Measurements from ENCODE around the gene SLAMF6.
"Not testable (repeated sequence)": the region's sequence is repeated elsewhere in the genome, so short reads cannot be mapped to it uniquely, and the experiment has no call there.

SLAMF6 gene

DNA sequence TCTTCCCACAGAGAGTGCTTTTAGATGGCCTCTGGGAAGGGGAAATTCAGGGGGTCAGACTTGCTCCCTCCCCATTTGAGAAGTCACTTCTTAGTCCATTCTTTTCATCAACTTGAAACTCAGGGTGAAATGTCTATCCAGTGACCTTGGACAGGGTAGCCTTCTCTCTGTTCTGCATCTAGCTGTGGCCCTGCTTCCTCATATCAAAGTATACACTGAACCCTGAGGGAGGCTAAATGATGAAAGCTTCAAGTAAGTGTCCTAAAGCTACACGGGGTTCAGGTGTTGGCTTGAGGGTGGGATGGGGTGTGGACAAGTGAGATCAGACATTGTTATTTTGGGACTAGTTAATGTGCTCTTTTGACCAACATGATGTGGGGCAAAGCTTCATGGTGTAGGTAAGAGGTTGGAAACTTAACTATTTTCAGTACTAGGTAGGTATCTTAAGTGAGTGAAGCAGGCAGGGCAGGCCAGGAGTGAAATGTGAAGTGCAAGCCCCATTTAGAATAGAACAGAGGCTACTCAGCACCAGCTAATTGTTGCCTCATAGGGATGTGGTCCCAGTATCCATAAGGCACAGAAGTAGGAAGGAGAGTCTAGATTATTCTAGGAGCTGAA lies 41.0 kb downstream of the SLAMF6 start:
- Histone ChIP-seq H3K9me3 (replicated peaks; ENCODE audit: insufficient read depth, low read length) (no peaks in the 10 kb centered on the region), H3K27me3 (replicated peaks; ENCODE audit: insufficient read depth, low read length) (no peaks in the 10 kb centered on the region)

DNA sequence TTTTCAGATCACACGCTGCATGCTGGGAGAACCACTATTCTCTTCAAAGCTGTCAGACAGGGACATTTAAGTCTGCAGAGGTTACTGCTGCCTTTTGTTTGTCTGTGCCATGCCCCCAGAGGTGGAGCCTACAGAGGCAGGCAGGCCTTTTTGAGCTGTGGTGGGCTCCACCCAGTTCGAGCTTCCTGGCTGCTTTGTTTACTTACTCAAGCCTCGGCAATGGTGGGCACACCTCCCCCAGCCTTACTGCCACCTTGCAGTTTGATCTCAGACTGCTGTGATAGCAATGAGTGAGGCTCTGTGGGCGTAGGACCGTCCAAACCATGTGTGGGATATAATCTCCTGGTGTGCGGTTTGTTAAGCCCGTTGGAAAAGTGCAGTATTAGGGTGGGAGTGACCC lies 42.3 kb downstream of the SLAMF6 start:
- not testable (repeated sequence) for H3K4me3 ChIP-seq (ENCODE audit: low read length); H3F3A ChIP-seq (ENCODE audit: insufficient read depth, low read length); H3K27ac ChIP-seq (ENCODE audit: low read length); H3K27me3 ChIP-seq (replicated peaks; ENCODE audit: insufficient read depth, low read length); H2AFZ ChIP-seq (ENCODE audit: low read length); H3K79me2 ChIP-seq (ENCODE audit: low read length); DNase-seq; H3K9me2 ChIP-seq (replicated peaks; ENCODE audit: insufficient read depth, low read length); H3K9me3 ChIP-seq (replicated peaks; ENCODE audit: insufficient read depth, low read length); H3K36me3 ChIP-seq (replicated peaks; ENCODE audit: insufficient read depth, low read length); H3K4me2 ChIP-seq (ENCODE audit: low read depth, low read length); H3K9ac ChIP-seq (ENCODE audit: low read length); H3K4me1 ChIP-seq (ENCODE audit: low read length); H4K20me1 ChIP-seq (ENCODE audit: insufficient read depth, low read length)

More for the DNA sequence above, 41.0 kb downstream of the SLAMF6 start:
- no peak for TF ChIP-seq EZH2phosphoT487 (IDR thresholded peaks at IDR 0.05; ENCODE audit: low read length)
- TF ChIP-seq, protein P1, sequence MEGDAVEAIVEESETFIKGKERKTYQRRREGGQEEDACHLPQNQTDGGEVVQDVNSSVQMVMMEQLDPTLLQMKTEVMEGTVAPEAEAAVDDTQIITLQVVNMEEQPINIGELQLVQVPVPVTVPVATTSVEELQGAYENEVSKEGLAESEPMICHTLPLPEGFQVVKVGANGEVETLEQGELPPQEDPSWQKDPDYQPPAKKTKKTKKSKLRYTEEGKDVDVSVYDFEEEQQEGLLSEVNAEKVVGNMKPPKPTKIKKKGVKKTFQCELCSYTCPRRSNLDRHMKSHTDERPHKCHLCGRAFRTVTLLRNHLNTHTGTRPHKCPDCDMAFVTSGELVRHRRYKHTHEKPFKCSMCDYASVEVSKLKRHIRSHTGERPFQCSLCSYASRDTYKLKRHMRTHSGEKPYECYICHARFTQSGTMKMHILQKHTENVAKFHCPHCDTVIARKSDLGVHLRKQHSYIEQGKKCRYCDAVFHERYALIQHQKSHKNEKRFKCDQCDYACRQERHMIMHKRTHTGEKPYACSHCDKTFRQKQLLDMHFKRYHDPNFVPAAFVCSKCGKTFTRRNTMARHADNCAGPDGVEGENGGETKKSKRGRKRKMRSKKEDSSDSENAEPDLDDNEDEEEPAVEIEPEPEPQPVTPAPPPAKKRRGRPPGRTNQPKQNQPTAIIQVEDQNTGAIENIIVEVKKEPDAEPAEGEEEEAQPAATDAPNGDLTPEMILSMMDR (IDR thresholded peaks at IDR 0.05; ENCODE audit: low read length): no peak
- TF ChIP-seq EZH2 (optimal IDR thresholded peaks at IDR 0.05; ENCODE audit: low read depth, low read length): no peak
- Histone ChIP-seq H2AFZ (ENCODE audit: low read length) (no peak overlapping the region), H3F3A (ENCODE audit: insufficient read depth, low read length) (no peaks in the 10 kb centered on the region), H3K4me2 (ENCODE audit: low read depth, low read length) (no peak overlapping the region), H3K27ac (ENCODE audit: low read length) (no peak overlapping the region), H3K79me2 (ENCODE audit: low read length) (no peaks in the 10 kb centered on the region), H3K4me3 (ENCODE audit: low read length) (no peak overlapping the region), H3K9ac (ENCODE audit: low read length) (no peak overlapping the region), H3K4me1 (ENCODE audit: low read length) (no peaks in the 10 kb centered on the region), H4K20me1 (ENCODE audit: insufficient read depth, low read length) (no peaks in the 10 kb centered on the region), H3K36me3 (replicated peaks; ENCODE audit: insufficient read depth, low read length) (no peaks in the 10 kb centered on the region), H3K9me2 (replicated peaks; ENCODE audit: insufficient read depth, low read length) (no peaks in the 10 kb centered on the region)
- no peak for DNase-seq

DNA sequence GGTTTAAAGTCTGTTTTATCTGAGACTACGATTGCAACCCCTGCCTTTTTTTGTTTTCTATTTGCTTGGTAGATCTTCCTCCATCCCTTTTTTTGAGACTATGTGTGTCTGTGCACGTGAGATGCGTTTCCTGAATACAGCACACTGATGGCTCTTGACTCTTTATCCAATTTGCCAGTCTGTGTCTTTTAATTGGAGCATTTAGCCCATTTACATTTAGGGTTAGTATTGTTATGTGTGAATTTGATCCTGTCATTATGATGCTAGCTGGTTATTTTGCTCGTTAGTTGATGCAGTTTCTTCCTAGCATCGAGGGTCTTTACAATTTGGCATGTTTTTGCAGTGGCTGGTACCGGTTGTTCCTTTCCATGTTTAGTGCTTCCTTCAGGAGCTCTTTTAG lies 44.0 kb downstream of the SLAMF6 start:
- not testable (repeated sequence) for H3K9me2 ChIP-seq (replicated peaks; ENCODE audit: insufficient read depth, low read length); H3K27me3 ChIP-seq (replicated peaks; ENCODE audit: insufficient read depth, low read length); H3K36me3 ChIP-seq (replicated peaks; ENCODE audit: insufficient read depth, low read length); H2AFZ ChIP-seq (ENCODE audit: low read length); H3K4me3 ChIP-seq (ENCODE audit: low read length); H3F3A ChIP-seq (ENCODE audit: insufficient read depth, low read length); H3K27ac ChIP-seq (ENCODE audit: low read length); DNase-seq; H3K79me2 ChIP-seq (ENCODE audit: low read length); H3K4me1 ChIP-seq (ENCODE audit: low read length); H3K9me3 ChIP-seq (replicated peaks; ENCODE audit: insufficient read depth, low read length); H3K9ac ChIP-seq (ENCODE audit: low read length); H3K4me2 ChIP-seq (ENCODE audit: low read depth, low read length); H4K20me1 ChIP-seq (ENCODE audit: insufficient read depth, low read length)

DNA sequence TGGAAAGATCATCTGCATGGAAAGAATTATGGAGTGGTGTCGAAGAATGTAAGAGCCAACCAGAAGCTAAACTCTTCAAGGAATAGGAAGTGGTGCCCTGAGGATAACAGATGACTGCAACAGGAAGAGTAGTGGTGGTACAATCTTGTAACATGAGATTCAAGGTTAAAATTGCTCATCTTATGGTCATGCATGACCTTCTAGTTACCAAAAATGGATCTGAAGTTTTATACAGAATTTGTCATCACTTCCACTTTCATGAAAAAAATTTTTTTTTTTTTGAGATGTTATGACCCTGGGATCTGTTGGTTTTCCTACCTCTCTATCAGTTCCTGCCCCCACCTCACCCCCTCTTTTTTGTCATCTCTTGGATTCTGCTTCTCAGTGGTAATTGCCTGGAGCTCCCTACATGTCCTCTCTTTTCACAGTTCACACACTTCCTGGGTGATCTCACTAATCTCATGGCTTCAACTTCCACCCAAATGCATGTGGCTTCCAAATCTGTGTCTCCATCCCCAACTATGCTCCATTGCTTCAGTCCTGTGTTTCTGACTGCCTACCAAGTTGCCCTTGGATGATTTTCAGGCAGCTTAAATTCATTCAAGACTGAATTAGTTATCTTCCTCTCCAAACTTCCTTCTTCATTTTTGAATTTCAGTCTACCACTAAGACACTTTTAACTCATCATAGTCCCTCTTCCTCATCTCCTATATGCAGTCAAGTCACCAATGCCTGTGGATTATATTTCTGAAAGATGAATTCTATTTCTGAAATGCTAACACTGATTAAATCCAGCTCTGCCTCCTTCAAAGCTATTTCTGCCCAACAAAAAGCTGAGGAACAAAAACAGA lies 48.4 kb downstream of the SLAMF6 start:
- TF ChIP-seq EZH2 (optimal IDR thresholded peaks at IDR 0.05; ENCODE audit: low read depth, low read length): no peak
- no peak for TF ChIP-seq EZH2phosphoT487 (IDR thresholded peaks at IDR 0.05; ENCODE audit: low read length)
- TF ChIP-seq, protein P1 (IDR thresholded peaks at IDR 0.05; ENCODE audit: low read length): no peak
- Histone ChIP-seq H4K20me1 (ENCODE audit: insufficient read depth, low read length) (no peaks in the 10 kb centered on the region), H3K27ac (ENCODE audit: low read length) (no peak overlapping the region), H3K9me2 (replicated peaks; ENCODE audit: insufficient read depth, low read length) (no peaks in the 10 kb centered on the region), H3K4me2 (ENCODE audit: low read depth, low read length) (no peak overlapping the region), H3K9me3 (replicated peaks; ENCODE audit: insufficient read depth, low read length) (no peaks in the 10 kb centered on the region), H3K4me1 (ENCODE audit: low read length) (no peaks in the 10 kb centered on the region), H3K36me3 (replicated peaks; ENCODE audit: insufficient read depth, low read length) (no peaks in the 10 kb centered on the region), H3K9ac (ENCODE audit: low read length) (no peak overlapping the region), H3K27me3 (replicated peaks; ENCODE audit: insufficient read depth, low read length) (no peaks in the 10 kb centered on the region), H3K79me2 (ENCODE audit: low read length) (no peaks in the 10 kb centered on the region), H3F3A (ENCODE audit: insufficient read depth, low read length) (no peaks in the 10 kb centered on the region), H3K4me3 (ENCODE audit: low read length) (no peak overlapping the region), H2AFZ (ENCODE audit: low read length) (no peak overlapping the region)
- no peak for DNase-seq
